Karpas-422 (cell line): ENCODE measurements around the gene SRRM4. TPM values are rescaled to one million over a fixed set of nuclear protein-coding genes. Genes with fewer than 3 reads are reported as not detected.
"Not testable (repeated sequence)": the region's sequence is repeated elsewhere in the genome, so short reads cannot be mapped to it uniquely, and the experiment has no call there.

Experiments used
- DNase-seq: peaks from one replicate; pipeline ENCODE4 v3.0.0-alpha.2; 2015
- H2AFZ ChIP-seq: fragments of 200-600 bp; sonication (generic); 2 replicates; pipeline ENCODE4 v1.6.1; 2014; ENCODE audit warnings: antibody characterized with exemption, low read length, mixed read lengths
- H3K27ac ChIP-seq: fragments of 200-600 bp; sonication (generic); 2 replicates; pipeline ENCODE4 v1.5.1; 2014; ENCODE audit warnings: mild to moderate bottlenecking, low read length, moderate library complexity
- H3K27me3 ChIP-seq: fragments of 200-600 bp; sonication (generic); 2 replicates; pipeline ENCODE4 v1.6.1; 2014; ENCODE audit warnings: low read length, mixed read lengths
- H3K36me3 ChIP-seq: fragments of 200-600 bp; sonication (generic); 2 replicates; pipeline ENCODE4 v1.6.1; 2014; ENCODE audit warnings: low read length, mixed read lengths; ENCODE audit not compliant: insufficient read depth
- H3K4me1 ChIP-seq: fragments of 200-600 bp; sonication (generic); 2 replicates; pipeline ENCODE4 v1.6.1; 2014; ENCODE audit warnings: mild to moderate bottlenecking, low read length, mixed read lengths
- H3K4me2 ChIP-seq: fragments of 200-600 bp; sonication (generic); 2 replicates; pipeline ENCODE4 v1.6.1; 2014; ENCODE audit warnings: low read length, low read depth, mild to moderate bottlenecking; ENCODE audit not compliant: poor library complexity, severe bottlenecking
- H3K4me3 ChIP-seq: fragments of 200-600 bp; sonication (generic); 2 replicates; pipeline ENCODE4 v1.5.1; 2014; ENCODE audit warnings: mild to moderate bottlenecking, antibody characterized with exemption, low read length, mixed read lengths
- H3K79me2 ChIP-seq: fragments of 200-600 bp; sonication (generic); 2 replicates; pipeline ENCODE4 v1.6.1; 2014; ENCODE audit warnings: mild to moderate bottlenecking, low read length, mixed read lengths
- H3K9ac ChIP-seq: fragments of 200-600 bp; sonication (generic); 2 replicates; pipeline ENCODE4 v1.6.0; 2014; ENCODE audit warnings: low read length
- H3K9me2 ChIP-seq: fragments of 200-600 bp; sonication (generic), shearing (Covaris generic); replicated peaks from 2 replicates; pipeline ENCODE4 v1.6.0; 2014; ENCODE audit warnings: mild to moderate bottlenecking, low read length, moderate library complexity; ENCODE audit not compliant: insufficient read depth
- H3K9me3 ChIP-seq: fragments of 300-700, 200-600 bp; sonication (generic); 2 replicates; pipeline ENCODE4 v1.6.1; 2014; ENCODE audit warnings: low read length, mixed read lengths
- H4K20me1 ChIP-seq: fragments of 200-600 bp; sonication (generic); 2 replicates; pipeline ENCODE4 v1.6.1; 2014; ENCODE audit warnings: mild to moderate bottlenecking, antibody characterized with exemption, low read length, low read depth; ENCODE audit not compliant: insufficient read depth
- total RNA-seq: library from RNA; depleted of rRNA; stranded (reverse); fragments of >200 nt; shearing (Covaris generic); gene quantifications from 2 replicates; pipeline ENCODE4 v1.2.3, GENCODE V29; 2014; ENCODE audit warnings: low replicate concordance

The SRRM4 gene
- total RNA-seq, 1 experiment from 2014 or later, result not detected

- H3K4me2 ChIP-seq, result no peak overlapping the region
- H3K9me2 ChIP-seq, result no peaks in the 10 kb centered on the region
- H3K36me3 ChIP-seq, result no peaks in the 10 kb centered on the region
- H3K27ac ChIP-seq, result no peak overlapping the region
- H2AFZ ChIP-seq, result no peak overlapping the region
- H3K27me3 ChIP-seq, result no peaks in the 10 kb centered on the region
- H3K4me3 ChIP-seq, result no peak overlapping the region
- H3K9ac ChIP-seq, result no peak overlapping the region
- no peaks in the 10 kb centered on the region for H4K20me1 ChIP-seq
- H3K79me2 ChIP-seq, result no peaks in the 10 kb centered on the region
- DNase-seq, result no peak
- no peaks in the 10 kb centered on the region for H3K9me3 ChIP-seq
- H3K4me1 ChIP-seq, result no peaks in the 10 kb centered on the region
Observed at GRCh38 chr12:119102714-119103113, 121.4 kb downstream of the SRRM4 start.

- not testable (repeated sequence) for H3K4me2 ChIP-seq, H3K4me1 ChIP-seq, H3K27ac ChIP-seq, H3K27me3 ChIP-seq, DNase-seq, H4K20me1 ChIP-seq, H3K9me2 ChIP-seq, H3K9ac ChIP-seq, H3K4me3 ChIP-seq, H3K36me3 ChIP-seq, H3K79me2 ChIP-seq, H2AFZ ChIP-seq, H3K9me3 ChIP-seq
Observed at GRCh38 chr12:119104969-119105368, 123.6 kb downstream of the SRRM4 start.

GRCh38 chr12:119113496-119113986 is 132.2 kb downstream of the SRRM4 start:
- no peaks in the 10 kb centered on the region for H3K27me3 ChIP-seq
- no peaks in the 10 kb centered on the region for H3K79me2 ChIP-seq
- no peak overlapping the region for H3K27ac ChIP-seq
- H3K9me3 ChIP-seq, result no peaks in the 10 kb centered on the region
- H4K20me1 ChIP-seq, result no peaks in the 10 kb centered on the region
- no peak overlapping the region for H3K4me3 ChIP-seq
- H3K4me2 ChIP-seq, result no peak overlapping the region
- H3K9me2 ChIP-seq, result no peaks in the 10 kb centered on the region
- H3K36me3 ChIP-seq, result no peaks in the 10 kb centered on the region
- no peak overlapping the region for H2AFZ ChIP-seq
- H3K4me1 ChIP-seq, result no peaks in the 10 kb centered on the region
- H3K9ac ChIP-seq, result no peak overlapping the region
- no peak for DNase-seq

- no peaks in the 10 kb centered on the region for H3K9me3 ChIP-seq
- H3K9ac ChIP-seq, result no peak overlapping the region
- no peaks in the 10 kb centered on the region for H3K36me3 ChIP-seq
- no peaks in the 10 kb centered on the region for H3K27me3 ChIP-seq
- no peaks in the 10 kb centered on the region for H3K79me2 ChIP-seq
- H3K9me2 ChIP-seq, result no peaks in the 10 kb centered on the region
- no peaks in the 10 kb centered on the region for H4K20me1 ChIP-seq
- H3K4me1 ChIP-seq, result no peaks in the 10 kb centered on the region
- DNase-seq, result no peak
- no peak overlapping the region for H3K27ac ChIP-seq
- no peak overlapping the region for H3K4me3 ChIP-seq
- H3K4me2 ChIP-seq, result no peak overlapping the region
- H2AFZ ChIP-seq, result no peak overlapping the region
Observed at GRCh38 chr12:119114294-119114693, 133.0 kb downstream of the SRRM4 start.

- H3K9ac ChIP-seq, result no peak overlapping the region
- H3K4me2 ChIP-seq, result no peak overlapping the region
Observed at GRCh38 chr12:119115296-119115905, 134.1 kb downstream of the SRRM4 start.

GRCh38 chr12:119117936-119118335 is 136.6 kb downstream of the SRRM4 start:
- no peak for DNase-seq
- Histone ChIP-seq H3K4me2 (no peak overlapping the region), H4K20me1 (no peaks in the 10 kb centered on the region), H3K9me3 (no peaks in the 10 kb centered on the region), H3K36me3 (no peaks in the 10 kb centered on the region), H3K27ac (no peak overlapping the region), H2AFZ (no peak overlapping the region), H3K4me1 (no peaks in the 10 kb centered on the region), H3K79me2 (no peaks in the 10 kb centered on the region), H3K27me3 (no peaks in the 10 kb centered on the region), H3K4me3 (no peak overlapping the region), H3K9ac (no peak overlapping the region), H3K9me2 (no peaks in the 10 kb centered on the region)

More at GRCh38 chr12:119115296-119115905, 134.1 kb downstream of the SRRM4 start:
- no peaks in the 10 kb centered on the region for H3K27me3 ChIP-seq
- no peaks in the 10 kb centered on the region for H3K9me3 ChIP-seq
- H2AFZ ChIP-seq, result no peak overlapping the region
- peak; percentile 78 for DNase-seq
- no peak overlapping the region for H3K4me3 ChIP-seq
- no peaks in the 10 kb centered on the region for H3K4me1 ChIP-seq
- no peaks in the 10 kb centered on the region for H3K9me2 ChIP-seq
- H4K20me1 ChIP-seq, result no peaks in the 10 kb centered on the region
- H3K79me2 ChIP-seq, result no peaks in the 10 kb centered on the region
- H3K36me3 ChIP-seq, result no peaks in the 10 kb centered on the region
- no peak overlapping the region for H3K27ac ChIP-seq

- Histone ChIP-seq H3K36me3 (no peaks in the 10 kb centered on the region), H3K4me2 (no peak overlapping the region)
Observed at GRCh38 chr12:119118625-119119024, 137.3 kb downstream of the SRRM4 start.

GRCh38 chr12:119122047-119122446 is 140.7 kb downstream of the SRRM4 start:
- DNase-seq, result no peak
- Histone ChIP-seq H3K9me3 (no peaks in the 10 kb centered on the region), H2AFZ (no peak overlapping the region), H3K27ac (no peak overlapping the region), H3K79me2 (no peaks in the 10 kb centered on the region), H4K20me1 (no peaks in the 10 kb centered on the region), H3K4me3 (no peak overlapping the region), H3K27me3 (no peaks in the 10 kb centered on the region), H3K9me2 (no peaks in the 10 kb centered on the region), H3K36me3 (no peaks in the 10 kb centered on the region), H3K4me1 (no peaks in the 10 kb centered on the region), H3K9ac (no peak overlapping the region), H3K4me2 (no peak overlapping the region)

More at GRCh38 chr12:119118625-119119024, 137.3 kb downstream of the SRRM4 start:
- H3K9me2 ChIP-seq, result no peaks in the 10 kb centered on the region
- no peak overlapping the region for H3K27ac ChIP-seq
- no peaks in the 10 kb centered on the region for H3K9me3 ChIP-seq
- no peak overlapping the region for H3K4me3 ChIP-seq
- DNase-seq, result no peak
- H2AFZ ChIP-seq, result no peak overlapping the region
- no peaks in the 10 kb centered on the region for H3K4me1 ChIP-seq
- no peaks in the 10 kb centered on the region for H4K20me1 ChIP-seq
- no peaks in the 10 kb centered on the region for H3K27me3 ChIP-seq
- no peak overlapping the region for H3K9ac ChIP-seq
- H3K79me2 ChIP-seq, result no peaks in the 10 kb centered on the region
